NCI-H2107 treated with DMSO at 0.1 percent for 48 hours (cell line): ENCODE data around the gene GRPEL1.
A peak's percentile ranks its signal among the peaks of the same experiment; 100 is the strongest.

Experiments used
- DNase-seq: peaks from one replicate; lab custom pipeline; 2025; ENCODE audit not compliant: unreplicated experiment; lab: John Stamatoyannopoulos, UW

Gene GRPEL1

DNA sequence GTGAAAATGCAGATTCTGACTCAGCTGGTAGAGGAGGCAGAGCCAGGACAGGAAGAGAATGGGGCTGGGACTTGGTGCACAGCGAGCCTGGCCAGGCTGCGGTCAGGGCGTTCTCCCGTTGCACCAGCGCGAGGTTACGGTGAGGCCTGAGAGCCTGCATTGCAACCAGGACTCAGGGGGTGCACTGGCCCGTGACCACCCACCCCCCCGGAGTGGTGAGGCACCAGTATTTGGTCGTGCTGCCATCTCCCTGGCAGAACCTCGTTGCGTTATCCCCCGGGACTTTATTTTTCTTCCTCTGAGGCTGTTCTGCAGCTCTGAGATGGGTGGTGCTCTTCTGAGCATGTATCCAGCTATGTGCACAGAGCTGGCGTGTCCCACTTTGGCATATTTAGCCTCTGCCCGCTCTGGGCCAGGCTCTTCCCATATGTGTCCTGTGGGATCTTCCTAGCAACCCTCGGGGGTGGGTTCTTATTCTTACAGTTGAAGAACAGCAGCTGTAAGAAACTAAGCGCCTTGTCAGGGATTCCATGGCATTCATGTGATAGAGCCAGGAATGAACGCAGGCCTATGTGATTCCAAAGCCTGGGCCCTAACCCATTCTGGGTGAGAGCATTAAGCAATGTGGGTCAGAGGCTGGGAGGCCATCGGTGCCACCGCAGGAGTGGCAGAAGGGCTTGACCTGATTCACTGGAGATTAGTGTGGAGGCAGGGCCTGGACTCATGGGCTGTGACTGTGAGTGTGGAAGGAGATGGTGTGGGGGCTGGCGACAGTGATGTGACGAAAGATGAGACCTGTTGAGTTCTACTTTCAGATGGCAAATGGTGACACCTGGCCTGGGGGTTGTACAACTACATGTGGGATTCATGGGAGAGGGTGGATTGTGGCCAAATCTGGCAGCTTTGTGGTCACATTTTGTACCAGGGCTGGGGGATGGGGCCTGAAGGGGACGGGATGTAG lies 21.6 kb downstream of the GRPEL1 start:
- DNase-seq = no peak

DNA sequence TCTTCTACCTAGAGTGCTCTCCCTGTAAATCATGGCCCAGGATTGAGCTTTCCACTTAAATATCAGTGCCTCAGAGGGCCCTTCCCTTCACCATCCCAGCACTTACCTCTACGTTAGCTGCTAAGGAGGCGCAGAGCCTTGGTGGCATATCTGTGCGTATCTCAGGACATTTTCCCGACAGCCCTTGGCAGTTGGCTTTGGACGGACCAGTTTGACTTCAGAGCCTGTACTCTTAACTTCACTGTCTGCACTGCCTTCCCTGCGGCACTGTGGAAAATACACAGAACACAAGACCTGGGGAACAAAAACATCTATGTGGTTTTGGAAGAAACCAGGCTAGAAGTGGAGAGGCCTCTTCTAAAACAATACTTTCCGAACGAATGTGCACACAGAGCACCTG lies 22.3 kb downstream of the GRPEL1 start:
- DNase-seq = no peak

DNA sequence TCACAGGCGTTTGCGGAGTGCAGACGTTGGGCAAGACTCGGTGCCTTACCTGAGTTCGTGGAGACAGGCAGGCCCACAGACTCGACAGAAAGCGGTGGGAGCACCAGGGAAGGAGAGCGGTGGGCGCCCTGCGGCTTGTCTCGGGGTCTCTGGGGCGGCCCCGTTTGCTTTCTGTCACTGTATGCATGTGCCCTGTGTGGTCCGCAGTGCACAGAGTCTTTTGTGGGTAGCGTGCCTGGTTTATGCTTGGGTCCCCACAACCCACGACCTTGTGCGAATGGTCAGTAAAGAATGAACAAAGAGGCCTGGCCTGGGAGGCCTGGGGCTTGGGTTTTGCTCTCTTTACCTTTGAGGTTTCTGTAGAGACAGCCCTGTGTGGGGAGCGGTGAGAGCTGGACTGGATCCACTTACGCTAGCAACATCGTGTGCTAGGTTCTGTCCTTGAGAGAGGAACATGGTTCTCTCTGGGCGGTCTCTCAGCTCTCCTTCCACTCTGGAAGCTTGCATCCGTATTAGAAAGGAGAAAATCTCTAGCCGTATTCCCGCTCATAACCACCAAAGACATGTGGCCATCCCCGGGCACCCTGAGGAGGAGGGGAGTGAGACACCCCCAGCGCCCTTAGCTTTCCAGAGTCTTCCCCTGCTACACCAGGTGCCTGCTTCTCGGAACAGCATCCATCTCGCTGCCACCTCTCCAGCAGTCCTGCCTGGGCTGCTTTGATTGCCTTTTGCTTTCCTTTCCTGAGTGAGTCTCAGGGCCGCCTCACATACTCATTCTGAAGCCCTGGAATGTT lies 23.5 kb downstream of the GRPEL1 start:
- DNase-seq = no peak

DNA sequence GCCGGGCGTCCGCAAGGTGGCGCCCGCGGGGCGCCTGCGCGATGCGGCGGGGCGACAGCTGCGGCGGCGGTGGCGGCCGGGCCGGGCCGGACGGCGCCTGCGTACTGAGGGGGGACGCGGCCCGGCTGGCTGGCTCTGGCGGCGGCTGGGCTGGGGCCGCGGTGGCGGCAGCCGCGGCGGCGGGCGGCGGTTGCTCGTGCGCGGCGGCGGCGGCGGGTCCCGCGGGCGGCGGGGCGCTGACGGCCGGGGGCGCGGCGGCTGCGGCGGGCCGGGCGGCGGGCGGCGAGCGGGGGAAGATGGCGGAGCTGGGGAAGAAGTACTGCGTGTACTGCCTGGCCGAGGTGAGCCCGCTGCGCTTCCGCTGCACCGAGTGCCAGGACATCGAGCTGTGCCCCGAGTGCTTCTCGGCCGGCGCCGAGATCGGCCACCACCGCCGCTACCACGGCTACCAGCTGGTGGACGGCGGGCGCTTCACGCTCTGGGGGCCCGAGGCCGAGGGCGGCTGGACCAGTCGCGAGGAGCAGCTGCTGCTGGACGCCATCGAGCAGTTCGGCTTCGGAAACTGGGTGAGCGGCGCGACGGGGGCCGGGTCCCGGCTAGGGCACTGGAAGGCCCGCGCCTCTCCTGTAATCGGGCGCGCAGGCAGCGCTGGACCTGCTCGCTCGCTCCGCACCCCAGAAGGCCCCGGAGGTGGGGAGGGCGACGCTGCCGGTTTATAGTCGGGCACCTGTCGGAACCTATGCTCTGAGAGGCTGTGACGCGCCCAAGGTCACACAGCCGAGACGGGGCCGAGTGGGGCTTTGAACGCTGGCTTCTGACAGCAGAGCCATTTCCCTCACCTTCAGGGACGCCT lies 24.4 kb downstream of the GRPEL1 start, which contains the start of gene TADA2B:
TADA2B (plus strand) TSS at position 89 of the 853 bp plus-strand sequence; CDS start at position 297, 208 bp downstream.
- DNase-seq = no peak

DNA sequence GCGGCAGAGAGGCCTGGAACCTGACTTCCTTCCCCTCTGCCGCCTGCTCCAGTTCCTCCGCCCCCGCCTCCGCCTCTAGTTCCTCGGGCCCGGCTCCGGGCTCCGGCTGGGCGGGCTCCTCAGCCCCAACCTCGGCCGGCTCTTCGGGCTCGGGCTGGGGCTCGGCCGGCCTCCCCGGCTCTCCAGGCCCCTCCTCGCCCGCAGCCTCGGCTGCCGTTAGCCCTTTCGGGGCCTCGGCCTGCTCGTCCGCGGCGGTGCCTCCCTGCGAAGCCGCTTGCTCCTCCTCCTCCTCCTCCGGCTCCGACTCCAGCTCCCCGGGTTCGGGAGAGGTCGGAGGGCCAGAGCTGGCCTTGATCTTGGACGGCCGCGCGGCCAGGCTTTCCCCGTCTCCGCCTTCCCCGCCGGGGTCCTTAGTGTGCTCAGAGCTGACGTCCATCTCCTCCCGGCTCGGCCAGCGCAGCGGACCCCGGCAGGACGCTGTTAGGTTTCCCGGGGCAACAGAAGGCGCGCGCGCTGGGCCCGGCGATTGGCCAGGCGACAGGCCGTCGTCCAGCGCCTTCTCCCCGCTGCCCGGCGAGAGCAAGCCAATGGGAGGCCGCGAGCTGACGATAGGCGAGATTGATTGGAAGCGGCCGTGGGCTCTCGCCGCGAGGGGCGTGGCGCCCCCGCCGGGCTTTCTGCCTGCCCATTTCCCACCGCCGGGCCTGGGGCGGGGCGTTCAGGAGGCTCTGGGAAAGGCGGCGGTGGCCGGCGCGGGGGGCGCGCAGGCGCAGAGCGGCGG lies 25.2 kb downstream of the GRPEL1 start:
- DNase-seq = peak; percentile 72

DNA sequence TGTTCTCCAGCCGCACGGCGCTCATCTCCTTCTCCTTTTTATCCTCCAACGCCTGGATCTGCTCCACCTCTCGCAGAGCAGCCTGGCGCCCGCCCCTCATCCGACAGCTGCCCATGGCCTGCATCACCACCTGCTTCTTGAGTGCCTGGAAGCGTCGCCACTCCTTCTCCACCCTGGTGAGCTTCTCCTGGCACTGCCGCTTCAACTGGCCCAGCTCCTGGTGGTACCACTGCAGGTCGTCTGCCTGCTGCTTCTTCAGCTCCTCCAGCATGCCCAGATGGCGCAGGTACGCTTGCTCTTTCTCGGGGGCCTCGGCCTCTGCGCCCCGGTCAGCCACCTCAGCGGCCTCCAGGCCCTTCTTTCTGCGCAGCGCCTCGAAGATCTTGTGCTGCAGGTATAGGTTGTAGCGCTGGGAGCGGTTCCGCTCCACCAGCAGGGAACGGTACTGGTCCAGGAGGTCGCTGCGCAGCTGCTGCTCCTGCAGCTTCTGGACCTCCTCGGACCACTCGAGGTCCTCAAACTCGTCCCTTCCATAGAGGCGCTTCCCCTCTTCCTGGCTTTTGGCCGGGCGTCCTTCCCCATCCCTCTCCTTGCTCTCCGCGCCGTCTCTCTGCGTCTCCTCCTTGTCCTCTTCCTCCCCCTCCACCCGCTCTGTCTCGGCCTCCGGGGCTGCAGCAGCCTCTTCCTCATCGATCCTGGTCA lies 25.9 kb downstream of the GRPEL1 start:
- no peak for DNase-seq

DNA sequence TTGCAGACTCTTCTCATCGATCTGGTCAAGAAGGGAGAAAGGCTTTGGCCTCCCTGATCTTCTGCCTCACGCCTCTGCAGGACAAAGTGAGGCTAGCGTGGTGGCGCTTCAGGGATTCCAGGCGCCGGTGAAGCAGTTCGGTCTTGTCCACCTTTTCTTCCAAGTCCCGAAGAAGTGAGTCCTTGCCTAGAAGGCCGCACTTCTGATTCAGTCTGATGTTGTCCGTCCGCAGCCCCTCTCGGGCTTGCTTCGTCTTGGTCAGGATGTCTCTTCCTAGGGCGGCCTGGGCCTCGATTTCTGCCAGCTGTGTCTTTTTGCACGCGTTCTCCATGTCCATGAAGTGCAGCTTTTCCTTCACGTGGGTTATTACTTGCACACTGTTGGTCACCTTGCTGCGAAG lies 26.6 kb downstream of the GRPEL1 start:
- DNase-seq = no peak

DNA sequence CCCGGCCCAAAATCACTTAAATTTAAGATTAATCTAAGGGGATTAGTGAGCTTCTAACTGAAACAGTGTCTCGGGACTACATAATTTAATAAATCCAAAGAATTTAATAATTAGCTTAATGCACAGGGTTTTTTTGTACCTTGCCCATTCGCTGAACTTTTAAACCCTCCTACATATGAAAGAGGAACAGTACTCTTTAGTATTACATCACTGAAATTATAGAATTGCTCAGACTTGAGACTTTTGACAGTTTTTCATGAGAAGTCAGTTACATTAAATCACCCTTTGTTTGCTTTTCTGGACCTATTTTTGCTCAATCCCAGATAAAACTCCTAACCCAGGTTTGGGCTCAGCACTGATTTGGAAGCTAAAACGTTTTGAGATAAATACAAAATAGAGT lies 27.1 kb downstream of the GRPEL1 start:
- no peak for DNase-seq

DNA sequence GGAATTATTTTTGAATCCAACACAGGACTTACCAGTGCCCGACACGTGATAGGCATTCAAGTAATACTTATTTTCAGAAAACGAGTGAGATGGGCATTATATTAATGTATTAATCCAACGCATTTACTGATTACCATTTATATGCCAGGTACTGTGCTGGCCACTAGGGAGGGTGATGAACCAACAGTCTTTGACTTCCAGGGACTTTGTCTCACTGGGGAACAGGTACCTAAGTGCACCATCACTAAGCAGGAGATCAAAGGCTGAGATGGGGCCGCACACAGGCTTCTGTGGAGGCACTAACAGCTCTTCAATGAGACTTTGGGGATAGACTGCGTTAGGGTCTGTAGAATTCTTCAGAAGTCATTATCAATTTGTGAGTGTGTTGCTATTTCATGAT lies 30.4 kb downstream of the GRPEL1 start:
- DNase-seq = no peak

DNA sequence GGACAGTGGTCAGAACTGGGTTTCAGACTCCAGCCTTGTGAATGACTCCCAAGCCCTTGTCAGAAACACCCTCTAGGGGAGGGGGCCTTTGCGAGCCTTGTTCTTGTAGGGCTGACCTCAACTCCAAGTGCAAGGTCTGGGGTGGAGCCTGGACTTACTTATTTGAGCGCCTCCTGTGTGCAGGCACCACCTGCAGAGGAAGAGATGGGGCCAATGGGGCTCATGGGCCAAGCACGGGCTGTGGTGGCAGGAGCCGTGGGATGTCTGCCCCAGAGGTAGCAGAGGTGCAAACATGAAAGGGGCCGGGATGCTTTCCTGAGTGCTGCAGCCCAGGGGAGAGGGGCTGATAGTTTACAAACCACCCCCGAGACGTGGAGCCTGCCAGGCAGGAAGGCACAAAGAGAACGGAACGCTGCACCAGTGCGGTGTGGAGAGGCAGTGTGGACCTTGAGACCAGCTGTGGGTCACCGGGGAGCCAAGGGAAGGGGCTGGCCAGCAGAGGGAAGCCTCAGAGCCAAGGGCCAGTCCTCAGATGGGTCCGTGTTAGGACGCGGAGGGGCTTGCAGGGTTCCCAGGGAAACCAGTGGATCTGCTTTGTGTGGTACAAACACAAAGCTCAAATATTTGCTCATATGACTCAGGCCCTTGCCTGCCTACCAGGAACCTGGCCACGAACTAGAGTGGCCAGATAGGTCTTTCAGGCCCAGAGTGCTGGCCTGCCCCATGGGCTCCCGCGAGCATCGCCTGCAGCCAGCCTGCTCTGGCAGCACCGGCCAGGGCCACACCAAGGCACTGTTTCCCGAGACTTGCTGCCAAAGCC lies 33.4 kb downstream of the GRPEL1 start:
- no peak for DNase-seq

DNA sequence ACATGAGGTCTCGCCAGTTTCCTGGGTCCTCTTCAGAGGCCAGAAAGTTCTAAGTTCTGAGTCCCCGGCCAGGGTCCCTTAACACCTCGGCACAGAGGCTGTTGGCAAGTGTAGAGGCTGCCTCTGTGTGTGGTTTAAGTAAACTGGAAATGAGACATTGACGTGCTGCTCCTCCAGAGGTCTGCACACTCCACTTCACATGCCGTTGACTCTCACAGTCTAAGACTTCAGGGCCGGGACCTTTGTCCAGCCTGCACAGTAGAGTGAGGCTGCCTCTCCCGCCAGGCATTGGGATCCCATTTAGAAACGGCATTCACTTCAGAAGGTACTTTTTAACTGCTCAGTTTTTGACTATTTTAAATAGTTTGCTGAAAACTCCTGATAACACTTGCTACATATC lies 35.3 kb downstream of the GRPEL1 start:
- no peak for DNase-seq

DNA sequence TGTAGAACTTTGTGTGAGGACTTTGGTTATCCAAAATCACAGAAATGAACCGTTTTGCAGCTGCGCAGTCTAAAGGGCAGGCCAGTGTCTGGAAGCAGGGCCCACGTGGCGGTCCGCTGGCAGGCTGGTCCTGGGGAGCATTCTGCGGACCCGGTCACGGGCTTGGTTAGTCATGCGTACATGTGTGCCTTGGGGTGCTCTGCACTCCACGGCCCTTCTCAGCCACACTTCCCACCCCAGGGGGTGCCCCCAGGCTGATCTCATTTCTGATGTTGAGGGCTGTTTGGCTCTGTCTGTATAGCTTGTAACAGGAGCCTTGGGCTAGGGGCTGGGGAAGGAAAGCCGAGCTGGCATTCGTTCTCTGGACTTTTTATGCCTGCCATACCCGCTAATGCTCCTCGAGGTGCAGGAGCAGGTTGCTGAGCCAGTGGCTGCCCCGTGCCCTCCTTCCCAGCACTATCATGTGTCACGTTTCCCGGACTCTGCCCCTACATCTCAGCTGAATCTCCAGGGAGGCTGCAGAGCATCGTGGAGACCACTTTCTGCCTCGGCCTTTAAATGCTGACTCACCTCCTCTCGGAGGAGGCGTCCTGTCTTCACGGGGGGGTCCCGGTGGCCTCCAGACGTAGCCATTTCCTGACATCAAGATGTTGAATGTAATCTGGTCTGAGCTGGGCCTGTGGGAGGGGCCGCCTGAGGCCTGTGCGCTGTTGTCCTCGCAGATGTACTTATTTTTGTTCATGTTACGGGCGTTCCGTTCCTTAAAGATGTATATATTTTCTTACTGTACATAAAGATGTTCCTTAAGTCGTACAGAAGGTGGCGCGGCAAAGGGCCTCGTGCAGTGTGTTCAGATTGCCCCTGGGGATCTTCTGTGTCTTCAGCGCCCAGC lies 36.1 kb downstream of the GRPEL1 start:
- DNase-seq = no peak

DNA sequence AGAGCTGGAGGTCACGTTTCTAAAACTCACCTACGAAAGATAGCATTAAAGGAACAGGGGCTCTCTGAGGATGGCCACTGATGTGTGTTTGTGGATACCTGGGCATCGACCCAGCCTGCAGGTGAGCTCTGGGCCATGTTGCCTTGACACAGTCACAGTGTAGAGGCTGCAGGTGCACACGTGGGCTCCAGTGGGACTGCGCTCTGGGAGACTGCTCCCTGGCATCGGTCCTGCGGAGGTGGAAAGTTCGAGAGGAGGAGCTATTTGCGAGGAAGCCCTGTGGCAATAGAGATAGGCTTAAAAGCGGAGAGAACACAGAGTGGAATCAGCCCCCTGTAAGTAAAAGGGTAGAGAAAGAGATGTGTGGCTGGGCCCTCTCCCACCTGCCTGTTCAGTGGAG lies 37.0 kb downstream of the GRPEL1 start:
- DNase-seq = no peak

DNA sequence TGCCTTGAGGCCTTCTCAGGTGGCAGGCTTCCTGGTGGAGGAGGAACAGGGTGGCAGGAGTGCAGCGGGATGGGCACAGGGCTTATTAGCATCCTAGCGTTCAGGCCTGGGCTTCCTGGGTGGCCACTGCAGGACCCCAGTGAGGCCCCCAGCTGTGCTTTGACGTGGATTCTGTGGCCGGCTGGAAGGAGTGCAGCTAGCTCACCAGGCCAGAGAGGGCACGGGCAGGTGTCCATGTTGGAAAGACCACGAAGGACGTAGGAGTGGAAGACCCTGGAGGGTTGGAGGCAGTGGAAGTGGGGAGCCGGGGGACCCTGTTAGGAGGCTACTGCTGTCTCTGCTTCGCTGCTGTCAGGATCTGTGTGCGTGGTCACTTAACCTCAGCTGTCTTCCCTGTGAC lies 37.9 kb downstream of the GRPEL1 start:
- DNase-seq = no peak

DNA sequence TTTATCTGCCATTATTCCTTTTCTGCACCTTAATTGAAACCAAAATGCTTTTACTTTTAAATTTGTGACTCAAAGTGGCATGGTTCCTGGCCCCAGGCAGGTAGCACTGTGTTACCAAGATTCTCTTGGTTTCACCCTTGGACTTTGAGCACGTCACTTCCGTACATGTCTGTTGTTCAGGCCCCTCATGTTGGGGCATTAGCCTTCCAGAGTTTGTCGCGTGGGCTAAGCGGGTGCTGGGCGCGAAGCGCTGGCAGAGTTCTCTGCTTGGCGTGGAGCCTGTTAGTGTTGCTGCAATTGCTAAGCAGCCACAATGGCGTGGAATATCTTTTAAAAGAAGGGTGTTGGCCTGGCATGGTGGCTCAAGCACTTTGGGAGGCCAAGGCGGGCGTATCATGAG lies 38.7 kb downstream of the GRPEL1 start:
- DNase-seq = no peak

DNA sequence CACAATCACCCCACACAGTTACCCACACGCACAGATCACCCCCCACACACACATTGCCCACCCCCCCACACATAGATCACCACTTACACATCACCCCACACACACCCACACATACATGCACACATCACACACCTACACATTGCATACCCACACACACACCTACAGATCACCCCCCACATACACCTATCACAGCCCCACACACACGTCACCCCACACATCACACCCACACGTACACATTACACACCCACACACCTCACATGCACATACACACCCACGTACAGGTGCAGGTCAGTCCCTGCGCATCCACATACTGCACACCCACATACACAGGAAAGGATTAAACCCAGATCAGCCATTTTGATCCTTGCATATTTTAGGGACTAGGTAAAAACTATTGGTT lies 40.0 kb downstream of the GRPEL1 start:
- DNase-seq = no peak

DNA sequence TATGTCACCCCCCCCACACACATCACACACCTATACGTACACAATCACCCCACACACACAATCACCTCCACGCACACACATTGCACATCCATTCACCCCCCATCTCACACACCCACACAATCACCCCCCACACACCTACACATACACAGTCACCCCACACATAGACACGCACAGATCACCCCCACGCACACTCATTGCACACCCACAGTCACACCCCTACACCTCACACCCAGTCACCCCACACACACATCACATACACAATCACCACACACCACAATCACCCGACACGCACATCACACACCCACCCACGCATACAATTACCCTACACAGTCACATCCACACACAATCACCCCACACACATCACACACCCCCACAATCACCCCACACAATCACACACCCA lies 40.6 kb downstream of the GRPEL1 start:
- DNase-seq = no peak

DNA sequence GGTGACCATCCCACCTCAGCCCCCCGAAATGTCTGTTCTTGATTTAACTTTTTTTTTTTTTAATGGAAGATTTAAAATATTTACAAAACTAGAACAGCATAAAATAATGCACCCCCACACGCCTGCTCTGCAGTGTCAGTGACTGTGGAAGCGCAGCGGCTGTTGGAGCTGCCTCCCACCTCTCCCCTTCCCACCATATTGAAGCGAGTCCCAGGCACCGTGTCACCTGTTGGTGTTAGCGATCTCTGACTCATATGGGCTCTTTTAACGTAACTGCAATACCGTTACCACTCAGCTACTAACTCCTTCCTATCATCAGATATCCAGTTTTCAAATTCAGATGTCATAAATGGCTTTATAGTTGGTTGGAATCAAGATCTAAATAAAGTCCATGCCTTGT lies 41.8 kb downstream of the GRPEL1 start:
- DNase-seq = no peak
